Caco-2 (cell line): ENCODE data around the gene GTF3C1. TPM values are rescaled to one million over a fixed set of nuclear protein-coding genes. Genes with fewer than 3 reads are reported as not detected.

Experiments
- BruUV-seq: library from RNA; stranded (reverse); fragments of 400-500 nt; replicated peaks from 2 replicates; lab custom pipeline; 2021; lab: Mats Ljungman, UMichigan
- CTCF ChIA-PET: fragments of 300-600 bp; sonication (Branson Sonifier 250); formaldehyde crosslinking; loops from one replicate; lab custom pipeline; 2022; ENCODE audit warnings: antibody characterized with exemption; lab: Charles Lee
- POLR2A ChIA-PET: fragments of 300-600 bp; sonication (Branson Sonifier 250); formaldehyde crosslinking; loops from one replicate; lab custom pipeline; 2022; ENCODE audit warnings: antibody characterized with exemption; lab: Charles Lee
- DNase-seq, 2 experiments: peaks; one replicate each; pipeline versions ENCODE4 v3.0.0 to v3.0.0-alpha.2; 2020 to 2022
- H3K27me3 ChIP-seq: replicated peaks from 2 replicates; pipeline ENCODE4 v1.6.0; 2011; ENCODE audit warnings: low read length; ENCODE audit not compliant: control insufficient read depth, insufficient read depth
- H3K36me3 ChIP-seq: 2 replicates; pipeline ENCODE4 v1.5.1; 2011; ENCODE audit warnings: low read length; ENCODE audit not compliant: control insufficient read depth, insufficient read depth
- H3K4me1 ChIP-seq: fragments of 250-450 bp; sonication (Bioruptor Pico); 2 replicates; pipeline ENCODE4 v1.5.1; 2020; ENCODE audit warnings: mild to moderate bottlenecking
- H3K4me3 ChIP-seq: 2 replicates; pipeline ENCODE4 v1.5.1; 2011; ENCODE audit warnings: low read depth, mild to moderate bottlenecking, control low read depth, low read length
- H3K9me3 ChIP-seq: fragments of 250-450 bp; sonication (Bioruptor Pico); 2 replicates; pipeline ENCODE4 v1.5.1; 2020; ENCODE audit warnings: mild to moderate bottlenecking, moderate library complexity
- H3K27ac Mint-ChIP-seq: one replicate; pipeline ENCODE4 v1.8.0; 2022; ENCODE audit warnings: mixed read lengths; ENCODE audit not compliant: unreplicated experiment
- H3K27me3 Mint-ChIP-seq: one replicate; pipeline ENCODE4 v1.8.0; 2022; ENCODE audit warnings: mixed read lengths; ENCODE audit not compliant: insufficient read depth, unreplicated experiment
- H3K36me3 Mint-ChIP-seq: one replicate; pipeline ENCODE4 v1.8.0; 2022; ENCODE audit warnings: mild to moderate bottlenecking, mixed read lengths; ENCODE audit not compliant: insufficient read depth, unreplicated experiment
- H3K4me1 Mint-ChIP-seq: one replicate; pipeline ENCODE4 v1.8.0; 2022; ENCODE audit warnings: low read depth, mixed read lengths; ENCODE audit not compliant: unreplicated experiment
- H3K4me3 Mint-ChIP-seq: one replicate; pipeline ENCODE4 v1.8.0; 2022; ENCODE audit warnings: mild to moderate bottlenecking, moderate library complexity, mixed read lengths; ENCODE audit not compliant: unreplicated experiment
- H3K9me3 Mint-ChIP-seq: one replicate; pipeline ENCODE4 v1.8.0; 2022; ENCODE audit warnings: mixed read lengths; ENCODE audit not compliant: unreplicated experiment
- CTCF ChIP-seq, 2 experiments: fragments of 200-600 bp in 1 of 2; IDR thresholded peaks; 1 replicate in 1 of 2; 2 replicates in 1 of 2; pipeline versions ENCODE4 v1.5.1 to v1.8.0; 2011 to 2022; ENCODE audit warnings: antibody characterized with exemption in 1 of 2, control low read depth in 1 of 2, inconsistent platforms in 1 of 2, low read depth in 1 of 2, low read length in 1 of 2, mild to moderate bottlenecking in 1 of 2, moderate library complexity in 1 of 2; ENCODE audit not compliant: insufficient read depth in 1 of 2, severe bottlenecking in 1 of 2, unreplicated experiment in 1 of 2
- intact Hi-C: fragments of 100-400 bp; cut with micrococcal nuclease; formaldehyde crosslinking; loops from one replicate; pipeline ENCODE4 v1.10.0; 2022; ENCODE audit not compliant: unreplicated experiment
- total RNA-seq: library from RNA; stranded (reverse); gene quantifications from 2 replicates; pipeline ENCODE4 v1.2.3, GENCODE V29; 2022

Gene GTF3C1
- total RNA-seq, 1 experiment from 2014 or later = 67.7 TPM

- H3K27ac Mint-ChIP-seq = no peak overlapping the region
- no TSS peak for BruUV-seq
- ChIA-PET CTCF (no interaction called here), POLR2A (no interaction called here)
- H3K9me3 Mint-ChIP-seq = no peaks in the 10 kb centered on the region
- peaks cover 4% of the 10 kb centered on the region for H3K36me3 ChIP-seq
- H3K4me3 Mint-ChIP-seq = no peak overlapping the region
- intact Hi-C loops = no loop called here
- no peak for TF ChIP-seq CTCF (IDR thresholded peaks at IDR 0.05; ENCODE audit: insufficient read depth in 1 of 2, low read depth in 1 of 2, low read length in 1 of 2, severe bottlenecking in 1 of 2, unreplicated experiment in 1 of 2)
- H3K9me3 ChIP-seq = no peaks in the 10 kb centered on the region
- no peaks in the 10 kb centered on the region for H3K27me3 ChIP-seq
- no peaks in the 10 kb centered on the region for H3K4me1 ChIP-seq
- no peak overlapping the region for H3K4me3 ChIP-seq
- no peaks in the 10 kb centered on the region for H3K4me1 Mint-ChIP-seq
- no peaks in the 10 kb centered on the region for H3K27me3 Mint-ChIP-seq
- H3K36me3 Mint-ChIP-seq = peaks cover 77% of the 10 kb centered on the region
- DNase-seq = no peak
Measured at GRCh38 chr16:27475561-27475960, 74.2 kb downstream of the GTF3C1 start.

GRCh38 chr16:27474921-27475320 is 74.8 kb downstream of the GTF3C1 start:
- Histone ChIP-seq H3K9me3 (no peaks in the 10 kb centered on the region), H3K36me3 (peaks cover 4% of the 10 kb centered on the region), H3K27me3 (no peaks in the 10 kb centered on the region), H3K4me1 (no peaks in the 10 kb centered on the region), H3K4me3 (no peak overlapping the region)
- peaks cover 77% of the 10 kb centered on the region for H3K36me3 Mint-ChIP-seq
- intact Hi-C loops = no loop called here
- no peaks in the 10 kb centered on the region for H3K9me3 Mint-ChIP-seq
- ChIA-PET POLR2A (no interaction called here), CTCF (no interaction called here)
- BruUV-seq = no TSS peak
- no peaks in the 10 kb centered on the region for H3K4me1 Mint-ChIP-seq
- no peaks in the 10 kb centered on the region for H3K27me3 Mint-ChIP-seq
- no peak overlapping the region for H3K4me3 Mint-ChIP-seq
- no peak for TF ChIP-seq CTCF (IDR thresholded peaks at IDR 0.05; ENCODE audit: insufficient read depth in 1 of 2, low read depth in 1 of 2, low read length in 1 of 2, severe bottlenecking in 1 of 2, unreplicated experiment in 1 of 2)
- no peak overlapping the region for H3K27ac Mint-ChIP-seq
- DNase-seq = no peak

GRCh38 chr16:27474041-27474440 is 75.7 kb downstream of the GTF3C1 start:
- peaks cover 4% of the 10 kb centered on the region for H3K36me3 ChIP-seq
- Mint-ChIP-seq H3K9me3 (no peaks in the 10 kb centered on the region), H3K36me3 (peaks cover 79% of the 10 kb centered on the region), H3K4me1 (no peaks in the 10 kb centered on the region), H3K27me3 (no peaks in the 10 kb centered on the region), H3K4me3 (no peak overlapping the region), H3K27ac (no peak overlapping the region)
- no peaks in the 10 kb centered on the region for H3K4me1 ChIP-seq
- intact Hi-C loops = no loop called here
- ChIA-PET POLR2A (no interaction called here), CTCF (no interaction called here)
- H3K27me3 ChIP-seq = no peaks in the 10 kb centered on the region
- H3K4me3 ChIP-seq = no peak overlapping the region
- H3K9me3 ChIP-seq = no peaks in the 10 kb centered on the region
- TF ChIP-seq CTCF (IDR thresholded peaks at IDR 0.05; ENCODE audit: insufficient read depth in 1 of 2, low read depth in 1 of 2, low read length in 1 of 2, severe bottlenecking in 1 of 2, unreplicated experiment in 1 of 2) = no peak
- no TSS peak for BruUV-seq
- no peak for DNase-seq
